Measurements from ENCODE around the gene PRPF4.
"Not testable (repeated sequence)": the region's sequence is repeated elsewhere in the genome, so short reads cannot be mapped to it uniquely, and the experiment has no call there.

The PRPF4 gene

GRCh38 chr9:113238202-113238858 is 37.1 kb upstream of the PRPF4 start:
- CTCF ChIA-PET, result no interaction called here
- no peak for DNase-seq (ENCODE audit: extremely low spot score)
- POLR2A ChIA-PET, result interaction anchor here (1.5 to 2.5 kb wide), 2 partner anchors 16 to 17 kb away, joined by 5 to 11 read pairs; partner anchors contain the start of genes FKBP15 and SLC31A1
- TF ChIP-seq ZNF384 (IDR thresholded peaks at IDR 0.05), result no peak

DNA sequence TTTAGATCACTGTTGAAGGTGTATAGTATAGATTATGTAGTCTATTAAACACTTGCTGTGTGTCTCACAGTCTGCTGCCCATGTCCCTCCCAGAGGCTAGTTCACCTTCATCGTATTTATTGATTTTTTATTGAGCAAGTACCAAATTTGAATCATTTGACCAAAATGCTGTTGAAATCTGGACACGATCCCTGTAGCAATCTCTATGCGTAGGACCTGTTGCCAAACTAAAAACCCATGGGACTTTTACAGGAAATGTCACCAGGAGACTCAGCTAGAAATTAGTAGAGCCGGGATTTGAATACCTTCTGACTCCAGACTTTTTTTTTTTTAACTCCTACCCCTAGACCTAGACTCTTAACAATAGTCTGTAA is 36.6 kb upstream of the PRPF4 start:
- CTCF ChIA-PET, result no interaction called here
- DNase-seq (ENCODE audit: extremely low spot score), result no peak
- POLR2A ChIA-PET, result interaction anchor here (2.5 kb wide), 1 partner anchor 17 kb away, joined by 11 read pairs; the partner anchor contains the start of genes FKBP15 and SLC31A1

DNA sequence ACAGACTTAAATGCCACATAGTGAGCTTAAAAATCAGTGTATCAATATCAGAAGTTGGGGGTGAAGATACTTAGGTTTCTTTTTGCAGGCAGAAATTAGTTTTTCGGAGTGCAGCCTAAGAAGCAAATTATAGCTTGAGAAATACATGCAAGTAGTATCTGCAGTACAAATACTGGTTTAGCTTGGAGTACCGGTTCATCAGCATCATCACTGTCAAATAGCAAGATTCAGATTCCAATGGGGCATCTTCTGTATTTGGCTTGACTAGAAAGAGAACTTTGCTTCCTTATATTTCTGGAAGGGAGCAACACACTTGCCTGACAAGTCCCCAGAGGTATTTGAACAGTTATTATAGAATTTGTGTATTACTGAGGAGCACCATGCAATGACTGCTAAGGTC is 34.3 kb upstream of the PRPF4 start:
- CTCF ChIA-PET, result no interaction called here
- TF ChIP-seq TARDBP (IDR thresholded peaks at IDR 0.05) (no peak), CTBP1 (IDR thresholded peaks at IDR 0.05; ENCODE audit: borderline replicate concordance) (no peak), FOXK2 (IDR thresholded peaks at IDR 0.05) (no peak), HDGF (IDR thresholded peaks at IDR 0.05; ENCODE audit: borderline replicate concordance) (no peak), PKNOX1 (IDR thresholded peaks at IDR 0.05) (no peak), LEF1 (IDR thresholded peaks at IDR 0.05; ENCODE audit: borderline replicate concordance) (no peak)
- DNase-seq (ENCODE audit: extremely low spot score), result no peak
- POLR2A ChIA-PET, result no interaction called here

More for the DNA sequence above, 36.6 kb upstream of the PRPF4 start:
- TF ChIP-seq FOXM1 (IDR thresholded peaks at IDR 0.05; ENCODE audit: borderline replicate concordance) (no peak), L3MBTL2 (conservative IDR thresholded peaks at IDR 0.05) (no peak), FOXA1 (IDR thresholded peaks at IDR 0.05) (no peak), PKNOX1 (IDR thresholded peaks at IDR 0.05) (no peak), CTBP1 (IDR thresholded peaks at IDR 0.05; ENCODE audit: borderline replicate concordance) (no peak), ELF4 (IDR thresholded peaks at IDR 0.05) (no peak), ZNF384 (IDR thresholded peaks at IDR 0.05) (no peak), FOXK2 (IDR thresholded peaks at IDR 0.05) (no peak), LEF1 (IDR thresholded peaks at IDR 0.05; ENCODE audit: borderline replicate concordance) (no peak), ARNT (IDR thresholded peaks at IDR 0.05) (no peak), TARDBP (IDR thresholded peaks at IDR 0.05) (no peak)

- ChIA-PET POLR2A (no interaction called here), CTCF (no interaction called here)
- TF ChIP-seq NFRKB (IDR thresholded peaks at IDR 0.05), result no peak
- no peak for TF ChIP-seq FOXA1 (IDR thresholded peaks at IDR 0.05)
- no peak for TF ChIP-seq ZNF384 (IDR thresholded peaks at IDR 0.05)
- no peak for TF ChIP-seq CTBP1 (IDR thresholded peaks at IDR 0.05; ENCODE audit: borderline replicate concordance)
- no peak for TF ChIP-seq L3MBTL2 (conservative IDR thresholded peaks at IDR 0.05)
- no peak for TF ChIP-seq FOXM1 (IDR thresholded peaks at IDR 0.05; ENCODE audit: borderline replicate concordance)
- TF ChIP-seq SP1 (IDR thresholded peaks at IDR 0.05), result no peak
- no peak for TF ChIP-seq FOXK2 (IDR thresholded peaks at IDR 0.05)
- TF ChIP-seq ARNT (IDR thresholded peaks at IDR 0.05), result no peak
- TF ChIP-seq HDGF (IDR thresholded peaks at IDR 0.05; ENCODE audit: borderline replicate concordance), result no peak
- no peak for TF ChIP-seq BHLHE40 (IDR thresholded peaks at IDR 0.05; ENCODE audit: borderline replicate concordance)
- TF ChIP-seq SUZ12 (IDR thresholded peaks at IDR 0.05), result no peak
- TF ChIP-seq ELF4 (IDR thresholded peaks at IDR 0.05), result no peak
- no peak for TF ChIP-seq LEF1 (IDR thresholded peaks at IDR 0.05; ENCODE audit: borderline replicate concordance)
- no peak for DNase-seq (ENCODE audit: extremely low spot score)
These were observed 30.9 kb upstream of the PRPF4 start for GRCh38 chr9:113244556-113244955.

GRCh38 chr9:113245894-113246293 is 29.6 kb upstream of the PRPF4 start:
- ChIA-PET POLR2A (no interaction called here), CTCF (no interaction called here)
- TF ChIP-seq FOXK2 (IDR thresholded peaks at IDR 0.05) (no peak), ELF4 (IDR thresholded peaks at IDR 0.05) (no peak), SP1 (IDR thresholded peaks at IDR 0.05) (no peak)
- DNase-seq (ENCODE audit: extremely low spot score), result no peak

- ChIA-PET POLR2A (no interaction called here), CTCF (no interaction called here)
- TF ChIP-seq ZNF384 (IDR thresholded peaks at IDR 0.05) (no peak), L3MBTL2 (conservative IDR thresholded peaks at IDR 0.05) (no peak), SP1 (IDR thresholded peaks at IDR 0.05) (no peak), TARDBP (IDR thresholded peaks at IDR 0.05) (no peak), FOXA1 (IDR thresholded peaks at IDR 0.05) (no peak)
- DNase-seq (ENCODE audit: extremely low spot score), result no peak
These were observed 28.5 kb upstream of the PRPF4 start for GRCh38 chr9:113246928-113247327.

GRCh38 chr9:113247640-113248039 is 27.8 kb upstream of the PRPF4 start:
- CTCF ChIA-PET, result no interaction called here
- POLR2A ChIA-PET, result no interaction called here
- DNase-seq (ENCODE audit: extremely low spot score), result no peak
- TF ChIP-seq FOXK2 (IDR thresholded peaks at IDR 0.05) (no peak), PKNOX1 (IDR thresholded peaks at IDR 0.05) (no peak), FOXM1 (IDR thresholded peaks at IDR 0.05; ENCODE audit: borderline replicate concordance) (no peak), CTBP1 (IDR thresholded peaks at IDR 0.05; ENCODE audit: borderline replicate concordance) (no peak), SP1 (IDR thresholded peaks at IDR 0.05) (no peak), L3MBTL2 (conservative IDR thresholded peaks at IDR 0.05) (no peak)

DNA sequence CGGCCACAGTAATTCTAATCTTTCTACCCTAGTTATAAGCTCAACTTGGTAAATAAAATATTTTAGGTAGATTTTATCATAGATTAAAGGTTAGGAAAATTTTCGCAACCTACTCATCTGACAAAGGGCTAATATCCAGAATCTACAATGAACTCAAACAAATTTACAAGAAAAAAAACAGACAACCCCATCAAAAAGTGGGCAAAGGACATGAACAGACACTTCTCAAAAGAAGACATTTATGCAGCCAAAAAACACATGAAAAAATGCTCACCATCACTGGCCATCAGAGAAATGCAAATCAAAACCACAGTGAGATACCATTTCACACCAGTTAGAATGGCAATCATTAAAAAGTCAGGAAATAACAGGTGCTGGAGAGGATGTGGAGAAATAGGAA is 25.8 kb upstream of the PRPF4 start:
- CTCF ChIA-PET; POLR2A ChIA-PET; DNase-seq (ENCODE audit: extremely low spot score): not testable (repeated sequence)

All from HEK293T (cell line).